HG02938 (cell line): ENCODE data around the gene FOXF1.

Experiments
- ATAC-seq: cut with Tn5 transposase; IDR thresholded peaks from one replicate; pipeline ENCODE4 v1.9.1; 2021; ENCODE audit warnings: mild to moderate bottlenecking, moderate library complexity; ENCODE audit not compliant: unreplicated experiment

Gene FOXF1

GRCh38 chr16:86531641-86532525 lies 21.6 kb downstream of the FOXF1 start:
- no peak for ATAC-seq

- ATAC-seq = no peak
These were observed 22.1 kb downstream of the FOXF1 start for GRCh38 chr16:86532526-86532815.

- ATAC-seq = no peak
These were observed 22.7 kb downstream of the FOXF1 start for GRCh38 chr16:86533076-86533475.

GRCh38 chr16:86533767-86534351 lies 23.5 kb downstream of the FOXF1 start:
- no peak for ATAC-seq

GRCh38 chr16:86534779-86535615 lies 24.7 kb downstream of the FOXF1 start:
- ATAC-seq = no peak

- ATAC-seq = no peak
These were observed 26.3 kb downstream of the FOXF1 start for GRCh38 chr16:86536621-86537020.

- no peak for ATAC-seq
These were observed 27.2 kb downstream of the FOXF1 start for GRCh38 chr16:86537486-86537885.

- ATAC-seq = no peak
These were observed 28.0 kb downstream of the FOXF1 start for GRCh38 chr16:86538196-86538780.

GRCh38 chr16:86540894-86541293 lies 30.6 kb downstream of the FOXF1 start:
- ATAC-seq = no peak

GRCh38 chr16:86541560-86541959 lies 31.2 kb downstream of the FOXF1 start:
- no peak for ATAC-seq

GRCh38 chr16:86542756-86543750 lies 32.7 kb downstream of the FOXF1 start:
- no peak for ATAC-seq

- no peak for ATAC-seq
These were observed 35.2 kb downstream of the FOXF1 start for GRCh38 chr16:86545481-86545880.

GRCh38 chr16:86545954-86546637 lies 35.8 kb downstream of the FOXF1 start:
- no peak for ATAC-seq

- no peak for ATAC-seq
These were observed 36.3 kb downstream of the FOXF1 start for GRCh38 chr16:86546638-86547013.

GRCh38 chr16:86547286-86547685 lies 37.0 kb downstream of the FOXF1 start:
- ATAC-seq = no peak

- no peak for ATAC-seq
These were observed 39.0 kb downstream of the FOXF1 start for GRCh38 chr16:86549076-86549892.

- no peak for ATAC-seq
These were observed 39.5 kb downstream of the FOXF1 start for GRCh38 chr16:86549893-86550190.

GRCh38 chr16:86550281-86550680 lies 40.0 kb downstream of the FOXF1 start:
- ATAC-seq = no peak

- ATAC-seq = no peak
These were observed 43.0 kb downstream of the FOXF1 start for GRCh38 chr16:86553356-86553755.
